ENCODE data around the gene THSD7B.

- TF ChIP-seq EZH2 (IDR thresholded peaks at IDR 0.05; ENCODE audit: insufficient read depth, poor library complexity, severe bottlenecking) = no peak
- TF ChIP-seq EZH2phosphoT487 (IDR thresholded peaks at IDR 0.05; ENCODE audit: insufficient read depth, low read depth) = no peak
These were observed 144.4 kb downstream of the THSD7B start for GRCh38 chr2:136909777-136910176.
